Stimulated activated CD4-positive, alpha-beta T cell treated with anti-CD3 and anti-CD28 coated beads, Interleukin-12 subunit alpha, Interleukin-12 subunit beta, amount 100 ng/mL, for 24 hours (primary cell): ENCODE results near the gene SAMD4A.

ENCODE experiments used
- DNase-seq, 2 experiments: peaks; one replicate each; pipeline ENCODE4 v3.0.0-alpha.2; 2020; ENCODE audit warnings: low read depth in 2 of 2

The SAMD4A gene

GRCh38 chr14:54702014-54702491, 135.1 kb downstream of the SAMD4A start:
- no peak for DNase-seq

GRCh38 chr14:54702492-54702891, 135.6 kb downstream of the SAMD4A start:
- no peak for DNase-seq

GRCh38 chr14:54703082-54703481, 136.2 kb downstream of the SAMD4A start:
- DNase-seq, result no peak

GRCh38 chr14:54703724-54704123, 136.8 kb downstream of the SAMD4A start:
- DNase-seq, result no peak

- no peak for DNase-seq
Observed at GRCh38 chr14:54704768-54705167, 137.8 kb downstream of the SAMD4A start.

GRCh38 chr14:54706769-54707168, 139.8 kb downstream of the SAMD4A start:
- no peak for DNase-seq

- DNase-seq, result no peak
Observed at GRCh38 chr14:54708161-54708560, 141.2 kb downstream of the SAMD4A start.

- no peak for DNase-seq
Observed at GRCh38 chr14:54708982-54709381, 142.1 kb downstream of the SAMD4A start.

GRCh38 chr14:54709444-54709843, 142.5 kb downstream of the SAMD4A start:
- no peak for DNase-seq

- DNase-seq, result no peak
Observed at GRCh38 chr14:54709867-54710266, 142.9 kb downstream of the SAMD4A start.

GRCh38 chr14:54711312-54711711, 144.4 kb downstream of the SAMD4A start:
- no peak for DNase-seq

- DNase-seq, result no peak
Observed at GRCh38 chr14:54711812-54712464, 145.0 kb downstream of the SAMD4A start.

GRCh38 chr14:54712465-54713200, 145.7 kb downstream of the SAMD4A start:
- DNase-seq, result no peak

GRCh38 chr14:54713379-54713778, 146.5 kb downstream of the SAMD4A start:
- DNase-seq, result no peak

GRCh38 chr14:54715239-54715638, 148.3 kb downstream of the SAMD4A start:
- DNase-seq, result no peak

- no peak for DNase-seq
Observed at GRCh38 chr14:54715811-54716210, 148.9 kb downstream of the SAMD4A start.

GRCh38 chr14:54716862-54717261, 149.9 kb downstream of the SAMD4A start:
- DNase-seq, result no peak

- DNase-seq, result no peak
Observed at GRCh38 chr14:54718046-54718445, 151.1 kb downstream of the SAMD4A start.

GRCh38 chr14:54719406-54719805, 152.5 kb downstream of the SAMD4A start:
- no peak for DNase-seq

- no peak for DNase-seq
Observed at GRCh38 chr14:54722791-54723432, 156.0 kb downstream of the SAMD4A start.

- DNase-seq, result no peak
Observed at GRCh38 chr14:54724123-54724522, 157.2 kb downstream of the SAMD4A start.

GRCh38 chr14:54724676-54725325, 157.9 kb downstream of the SAMD4A start:
- DNase-seq, result no peak
